ENCODE data around the gene DENND1A.
"Not testable (repeated sequence)": the region's sequence is repeated elsewhere in the genome, so short reads cannot be mapped to it uniquely, and the experiment has no call there.

Gene DENND1A

DNA sequence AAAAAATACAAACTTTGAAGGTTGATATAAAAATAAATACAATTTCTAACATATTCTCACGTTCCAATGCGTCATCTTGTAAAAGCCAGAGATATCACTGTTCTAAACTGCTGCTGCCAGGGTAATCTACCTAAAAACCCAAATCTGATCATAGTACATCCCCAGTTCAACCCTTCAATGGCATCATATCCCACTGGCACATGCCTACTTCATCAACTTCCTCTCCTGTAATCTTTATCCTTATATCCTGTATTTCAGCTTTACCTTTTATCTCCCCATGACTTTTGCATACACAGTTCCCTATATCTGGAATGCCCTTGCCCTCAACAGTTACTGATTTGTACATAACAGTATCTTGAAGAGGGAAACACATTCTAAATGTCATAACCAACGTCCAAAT, 7.5 kb downstream of the DENND1A start:
- DNase-seq (ENCODE audit: low spot score), result no peak

DNA sequence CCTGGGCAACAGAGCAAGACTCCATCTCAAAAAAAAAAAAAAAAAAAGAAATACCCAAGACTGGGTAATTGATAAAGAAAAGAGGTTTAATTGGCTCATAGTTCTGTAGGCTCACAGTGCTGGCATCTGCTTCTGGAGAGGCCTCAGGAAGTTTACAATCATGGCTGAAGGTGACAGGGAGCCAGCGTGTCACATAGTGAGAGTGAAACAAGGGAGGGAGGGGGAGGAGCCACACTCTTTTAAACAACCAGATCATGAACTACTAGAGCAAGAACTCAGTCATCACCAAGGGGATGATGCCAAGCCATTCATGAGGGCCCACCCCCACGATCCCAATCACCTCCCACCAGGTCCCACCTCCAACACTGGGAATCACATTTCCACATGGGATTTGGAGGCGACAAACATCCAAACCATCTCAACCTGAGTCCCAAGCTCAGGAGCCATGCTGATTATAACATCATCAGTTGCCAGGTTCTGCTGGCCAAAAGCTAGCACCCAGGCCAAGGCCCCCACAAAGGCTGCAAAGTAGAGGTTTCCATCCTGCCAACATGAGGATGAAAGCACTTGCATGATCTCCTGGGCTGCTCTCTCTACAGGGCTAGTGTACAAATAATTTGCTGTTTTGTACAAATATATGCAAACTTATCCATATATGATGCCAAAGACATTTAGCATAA, 15.3 kb downstream of the DENND1A start:
- no peak for DNase-seq (ENCODE audit: low spot score)

DNA sequence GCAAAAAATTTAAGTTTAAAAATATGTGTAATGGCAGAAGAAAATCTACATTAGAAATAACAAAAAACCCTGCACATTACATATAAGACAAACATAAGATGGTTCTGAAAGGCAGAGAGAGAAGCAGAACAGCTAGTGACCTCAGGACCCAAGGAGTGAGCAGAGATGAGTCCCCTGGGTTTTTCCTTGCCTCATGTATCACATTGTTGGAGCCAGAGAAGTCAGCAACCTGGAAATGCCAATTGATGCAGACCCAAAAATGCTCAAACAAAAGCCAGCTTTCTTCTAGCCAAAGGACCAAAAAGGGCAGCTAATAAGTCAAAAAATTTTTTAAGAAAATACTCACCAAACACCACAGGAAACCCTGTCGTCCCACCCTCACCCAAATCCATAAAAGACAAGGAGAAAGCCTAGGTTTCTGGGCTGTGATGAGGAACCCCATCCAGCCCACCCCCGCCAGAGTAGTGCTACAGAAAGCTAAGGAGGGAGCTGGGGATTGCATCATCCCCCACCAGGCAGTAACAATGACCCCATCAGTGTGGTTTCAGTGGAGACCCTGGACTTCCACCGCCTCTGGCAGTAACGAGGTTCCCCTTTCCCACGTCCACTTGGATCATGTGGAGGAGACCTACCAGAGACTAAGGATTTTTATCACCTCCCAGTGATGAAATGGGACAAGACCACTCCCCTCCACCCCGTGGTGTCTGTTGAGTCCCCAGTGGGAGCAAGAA, 17.6 kb downstream of the DENND1A start:
- DNase-seq (ENCODE audit: low spot score), result no peak

DNA sequence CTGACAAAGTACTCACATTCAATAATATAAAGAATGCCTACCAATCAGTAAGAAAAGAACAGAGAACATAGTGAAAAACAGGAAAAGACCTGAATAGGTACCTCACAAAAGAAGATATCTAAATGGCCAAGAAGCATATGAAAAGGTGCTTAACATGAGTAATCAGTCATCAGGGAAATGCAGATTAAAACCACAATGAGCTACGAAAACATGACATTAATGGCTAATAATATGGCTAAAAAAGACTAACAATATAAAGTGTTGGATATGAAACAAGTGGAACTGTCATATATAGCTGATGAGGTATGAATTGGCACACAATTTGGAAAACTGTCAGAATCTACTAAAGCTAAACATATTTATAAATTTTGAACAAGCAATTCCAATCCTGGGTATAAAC, 18.9 kb downstream of the DENND1A start:
- DNase-seq (ENCODE audit: low spot score), result no peak

DNA sequence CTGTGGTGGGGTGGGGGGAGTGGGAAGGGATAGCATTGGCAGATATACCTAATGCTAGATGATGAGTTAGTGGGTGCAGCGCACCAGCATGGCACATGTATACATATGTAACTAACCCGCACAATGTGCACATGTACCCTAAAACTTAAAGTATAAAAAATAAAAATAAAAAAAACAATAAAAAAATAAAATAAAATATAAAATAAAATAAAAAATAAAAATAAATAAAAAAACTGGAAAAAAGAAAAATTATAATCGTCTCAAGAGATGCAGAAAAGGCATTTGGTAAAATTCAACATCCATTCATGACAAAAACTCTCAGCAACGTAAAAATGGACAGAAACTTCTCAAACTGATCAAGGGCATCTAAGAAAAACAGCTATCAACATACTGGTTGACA, 20.7 kb downstream of the DENND1A start:
- not testable (repeated sequence) for DNase-seq (ENCODE audit: low spot score)

DNA sequence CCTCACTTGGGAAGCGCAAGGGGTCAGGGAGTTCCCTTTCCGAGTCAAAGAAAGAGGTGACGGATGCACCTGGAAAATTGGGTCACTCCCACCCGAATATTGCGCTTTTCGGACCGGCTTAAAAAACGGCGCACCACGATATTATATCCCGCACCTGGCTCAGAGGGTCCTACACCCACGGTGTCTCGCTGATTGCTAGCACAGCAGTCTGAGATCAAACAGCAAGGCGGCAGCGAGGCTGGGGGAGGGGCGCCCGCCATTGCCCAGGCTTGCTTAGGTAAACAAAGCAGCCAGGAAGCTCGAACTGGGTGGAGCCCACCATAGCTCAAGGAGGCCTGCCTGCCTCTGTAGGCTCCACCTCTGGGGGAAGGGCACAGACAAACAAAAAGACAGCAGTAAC, 26.4 kb downstream of the DENND1A start:
- DNase-seq (ENCODE audit: low spot score), result not testable (repeated sequence)

DNA sequence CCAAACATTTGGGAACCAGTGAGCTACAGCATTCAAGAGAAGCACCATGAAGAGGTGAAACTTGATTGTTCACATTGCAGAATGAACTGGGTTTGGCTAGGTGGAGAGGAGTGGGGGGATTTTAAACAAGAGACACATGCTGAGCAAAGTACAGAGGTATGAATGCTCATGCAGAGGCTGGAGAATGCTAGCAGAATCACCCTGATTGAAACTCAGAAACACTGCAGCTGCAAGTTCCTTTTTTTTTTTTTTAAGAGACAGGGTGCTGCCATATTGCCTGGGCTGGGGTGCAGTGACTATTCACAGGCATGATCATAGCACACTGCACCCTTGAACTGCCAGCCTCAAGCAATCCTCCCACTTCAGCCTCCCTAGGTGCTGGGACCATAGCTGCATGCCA, 35.1 kb downstream of the DENND1A start:
- no peak for DNase-seq (ENCODE audit: low spot score)

DNA sequence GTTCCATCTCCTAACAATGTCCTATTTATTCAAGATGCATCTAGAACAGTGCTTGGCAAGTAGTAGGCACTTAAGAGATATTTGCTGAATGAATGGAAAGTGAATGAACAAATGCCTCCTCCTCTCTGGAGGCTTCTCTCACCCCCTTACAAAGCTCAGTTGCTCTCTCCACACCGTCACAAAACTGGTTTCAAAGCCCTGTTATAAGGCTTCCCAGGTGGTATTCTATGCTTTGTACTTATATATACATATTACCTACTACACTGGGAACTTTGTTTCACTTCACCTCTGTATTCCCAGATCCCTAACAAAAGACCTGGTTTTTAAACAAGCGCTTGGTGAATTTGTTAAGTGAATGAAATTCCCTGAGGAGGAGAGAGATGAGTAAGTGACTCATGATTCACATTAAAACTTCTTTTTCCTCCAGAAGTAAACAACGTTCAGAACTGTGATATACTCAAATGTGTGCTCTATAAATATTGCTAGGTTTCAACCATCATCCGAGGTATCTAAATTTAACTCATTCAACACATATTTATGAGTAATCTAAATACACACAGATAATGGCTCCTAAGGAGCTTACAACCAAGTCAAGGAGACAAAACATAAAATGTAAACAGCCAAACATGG, 36.0 kb downstream of the DENND1A start:
- no peak for DNase-seq (ENCODE audit: low spot score)

DNA sequence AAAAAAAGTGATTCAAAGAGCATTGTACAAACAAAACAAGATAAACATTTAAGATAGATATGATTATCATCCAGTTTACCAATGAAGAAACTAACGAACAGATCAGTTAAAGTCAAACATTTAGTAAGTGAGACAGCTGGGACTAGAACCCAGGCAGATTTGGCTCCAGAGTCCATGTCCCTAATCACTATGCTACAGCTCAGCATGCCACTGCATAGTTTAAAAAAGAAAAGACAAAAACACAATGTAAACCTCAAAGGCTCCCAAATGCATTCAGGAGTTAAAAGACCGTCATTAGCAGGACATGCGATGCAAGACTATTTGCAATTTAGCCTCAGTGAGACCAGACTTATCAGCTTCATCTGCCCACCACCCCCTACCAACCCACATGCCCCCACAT, 36.8 kb downstream of the DENND1A start:
- no peak for DNase-seq (ENCODE audit: low spot score)

DNA sequence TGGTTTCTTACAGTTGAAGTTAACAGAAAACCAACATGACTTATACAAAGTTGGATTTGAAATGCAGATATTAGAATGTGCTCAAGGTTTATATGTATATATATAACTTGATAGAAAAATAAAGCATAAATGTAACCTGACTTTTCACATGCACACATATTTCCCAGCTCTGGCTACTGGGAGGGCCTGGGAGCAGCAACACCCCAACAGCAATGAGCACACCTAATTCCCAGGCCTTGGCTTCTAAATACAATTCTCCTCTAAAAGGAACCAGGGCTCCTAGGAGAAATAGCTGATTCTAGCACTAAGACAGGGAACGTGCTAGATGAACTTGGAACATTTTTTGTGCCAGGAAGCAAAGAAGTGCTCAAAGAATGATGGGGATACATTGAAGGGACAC, 42.1 kb downstream of the DENND1A start:
- no peak for DNase-seq (ENCODE audit: low spot score)

DNA sequence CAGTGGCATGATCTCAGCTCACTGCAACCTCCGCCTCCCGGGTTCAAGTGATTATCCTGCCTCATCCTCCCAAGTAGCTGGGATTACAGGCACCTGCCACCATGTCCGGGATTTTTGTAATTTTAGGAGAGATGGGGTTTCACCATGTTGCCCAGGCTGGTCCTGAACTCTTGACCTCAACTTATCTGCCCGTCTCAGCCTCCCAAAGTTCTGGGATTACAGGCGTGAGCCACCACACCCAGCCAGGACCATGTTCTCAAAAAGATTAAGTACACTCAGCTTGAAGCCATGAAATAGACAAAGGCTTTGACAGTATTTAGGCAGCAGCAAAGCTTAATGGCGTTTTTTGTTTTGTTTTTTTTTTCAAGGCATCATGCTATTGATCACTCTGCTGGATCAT, 44.1 kb downstream of the DENND1A start:
- DNase-seq (ENCODE audit: low spot score), result not testable (repeated sequence)

DNA sequence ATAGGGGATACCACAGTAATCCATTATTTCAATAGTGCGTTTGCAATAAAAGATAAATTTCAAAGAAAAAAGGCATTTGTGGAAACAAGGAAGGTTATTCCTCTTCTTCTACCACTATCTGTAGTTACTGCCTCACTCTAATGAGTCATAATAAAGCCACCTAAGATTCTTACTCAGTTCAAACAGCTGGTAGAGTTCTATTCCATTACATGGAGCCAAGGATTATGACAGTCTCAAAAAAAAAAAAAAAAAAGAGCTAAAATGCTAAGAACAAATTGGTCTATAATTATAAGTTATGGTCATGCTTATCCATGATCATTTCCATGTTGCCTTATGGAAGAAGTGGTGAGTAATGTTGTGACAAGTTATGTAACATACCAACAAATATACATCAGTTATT, 46.3 kb downstream of the DENND1A start:
- no peak for DNase-seq (ENCODE audit: low spot score)

DNA sequence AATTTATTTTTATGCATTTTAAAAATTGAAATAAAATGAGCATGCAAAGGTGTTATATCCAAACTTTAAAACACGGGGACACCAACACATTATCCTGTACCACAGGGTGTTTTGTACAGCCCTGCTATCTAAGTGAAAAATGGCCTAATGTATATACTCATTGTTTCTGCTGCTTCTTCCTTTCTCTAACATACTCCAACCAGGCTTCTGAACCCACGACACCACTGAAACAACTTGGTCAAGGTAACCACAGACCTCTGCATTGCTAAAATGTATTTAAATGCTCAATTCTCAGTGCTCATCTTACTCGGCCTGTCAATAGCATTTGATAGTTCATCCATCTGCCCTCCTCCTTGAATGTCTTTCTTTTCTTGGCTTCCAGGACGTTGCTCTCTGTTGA, 48.3 kb downstream of the DENND1A start:
- no peak for DNase-seq (ENCODE audit: low spot score)

DNA sequence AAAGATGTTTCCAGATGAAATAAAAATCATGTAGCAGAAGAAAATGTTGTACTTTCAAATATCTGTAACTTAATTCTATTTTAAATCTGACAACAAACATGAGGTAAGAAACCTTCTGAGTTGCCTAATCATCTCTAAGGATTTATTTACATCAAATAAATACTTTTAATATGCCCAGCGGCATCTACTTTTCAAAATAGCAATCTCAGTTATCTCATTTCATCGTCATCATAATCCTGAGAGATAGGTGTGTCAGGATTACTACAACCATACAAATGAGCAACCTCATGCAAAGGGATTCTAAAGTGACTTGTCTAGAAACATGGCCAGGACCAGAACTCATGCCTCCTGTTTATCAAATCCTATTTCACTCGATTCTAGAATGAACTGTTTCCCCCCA, 49.5 kb downstream of the DENND1A start:
- DNase-seq (ENCODE audit: low spot score), result no peak

DNA sequence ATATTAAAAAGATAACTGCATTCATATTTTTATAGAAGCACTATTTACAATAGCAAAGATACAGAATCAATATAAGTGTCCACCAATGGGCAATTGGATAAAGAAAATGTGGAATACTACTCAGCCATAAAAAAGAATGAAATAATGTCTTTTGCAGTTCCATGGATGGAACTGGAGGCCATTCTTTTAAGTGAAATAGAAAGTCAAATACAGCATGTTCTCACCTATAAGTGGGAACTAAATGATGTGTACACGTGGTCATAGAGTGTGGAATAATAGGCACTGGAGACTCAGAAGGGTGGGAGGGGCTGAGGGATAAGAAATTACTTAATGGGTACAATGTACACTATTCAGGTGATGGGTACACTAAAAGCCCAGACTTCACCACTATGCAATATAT, 53.2 kb downstream of the DENND1A start:
- no peak for DNase-seq (ENCODE audit: low spot score)

DNA sequence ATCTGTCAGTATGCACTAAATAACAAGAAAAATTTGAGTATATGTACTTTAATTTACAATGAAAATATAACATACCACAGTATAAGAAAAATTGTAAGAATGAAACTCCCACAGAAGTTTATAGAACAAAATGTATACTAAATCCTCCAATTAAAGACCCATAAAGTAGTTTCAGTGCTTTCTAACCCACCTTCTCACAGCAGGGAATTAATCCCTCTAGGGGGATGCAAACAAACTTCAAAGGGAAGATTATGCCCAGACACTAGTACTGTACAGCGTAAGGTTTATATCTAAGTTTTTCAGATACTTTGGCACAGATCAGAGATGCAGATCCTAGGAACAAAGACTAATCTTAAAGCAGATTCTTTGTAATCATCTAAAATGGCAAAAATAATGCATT, 57.2 kb downstream of the DENND1A start:
- no peak for DNase-seq (ENCODE audit: low spot score)

DNA sequence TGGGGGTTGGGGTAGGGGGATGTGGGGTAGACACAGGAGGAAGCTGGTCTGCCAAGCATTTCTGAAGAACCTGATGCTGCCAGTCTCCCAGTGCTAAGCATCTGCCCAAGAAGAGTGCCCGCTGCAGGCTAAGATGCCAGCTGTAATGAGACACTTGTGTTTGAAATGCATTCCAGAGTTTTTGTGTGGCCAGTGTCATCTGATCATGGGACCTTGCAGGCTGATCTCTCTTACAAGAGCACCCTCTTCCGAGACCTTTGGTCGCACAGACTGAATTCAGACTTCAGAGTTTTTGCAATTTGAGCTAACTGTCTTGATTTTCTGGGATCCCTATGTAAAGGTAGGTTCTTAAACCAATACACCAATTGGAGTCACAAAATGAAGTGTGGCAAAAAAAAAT, 58.1 kb downstream of the DENND1A start:
- no peak for DNase-seq (ENCODE audit: low spot score)

DNA sequence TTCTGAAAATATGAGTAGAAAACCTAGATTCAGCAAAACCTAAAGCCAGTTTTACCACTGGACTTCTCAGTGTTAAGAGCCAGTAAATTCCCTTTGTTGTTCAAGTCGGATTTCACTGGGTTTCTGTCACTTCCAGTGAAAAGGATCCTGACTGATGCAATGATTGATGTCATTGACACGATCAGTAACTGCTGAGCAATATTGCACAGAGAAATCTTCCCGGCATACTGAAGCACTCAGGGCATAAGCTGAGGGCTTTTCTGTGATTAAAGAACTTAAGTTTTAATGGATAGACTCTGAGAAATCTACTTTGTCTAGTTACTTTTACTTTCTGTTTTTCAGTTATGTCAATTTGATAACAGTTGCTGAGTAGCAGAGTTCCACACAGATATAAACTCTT, 61.9 kb downstream of the DENND1A start:
- no peak for DNase-seq (ENCODE audit: low spot score)

DNA sequence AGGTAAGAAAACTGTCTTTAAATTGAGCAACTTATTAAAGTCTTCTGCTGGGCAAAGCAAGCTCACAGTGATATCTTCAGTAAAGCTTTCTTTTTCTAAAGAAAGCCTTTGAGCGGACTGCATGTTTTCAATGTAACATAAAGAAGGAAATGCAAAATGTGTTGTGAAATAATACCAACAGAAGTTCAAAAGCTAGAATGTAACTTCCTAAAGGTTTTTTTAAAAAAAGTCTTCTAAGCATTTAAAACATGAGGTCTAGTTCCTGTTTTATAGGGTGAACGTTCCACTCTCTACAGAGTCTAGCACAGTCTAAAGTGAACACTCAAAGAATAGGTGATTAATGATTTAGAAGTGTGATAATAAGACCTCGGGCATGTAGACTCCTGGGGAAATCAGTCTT, 62.9 kb downstream of the DENND1A start:
- DNase-seq (ENCODE audit: low spot score), result no peak

DNA sequence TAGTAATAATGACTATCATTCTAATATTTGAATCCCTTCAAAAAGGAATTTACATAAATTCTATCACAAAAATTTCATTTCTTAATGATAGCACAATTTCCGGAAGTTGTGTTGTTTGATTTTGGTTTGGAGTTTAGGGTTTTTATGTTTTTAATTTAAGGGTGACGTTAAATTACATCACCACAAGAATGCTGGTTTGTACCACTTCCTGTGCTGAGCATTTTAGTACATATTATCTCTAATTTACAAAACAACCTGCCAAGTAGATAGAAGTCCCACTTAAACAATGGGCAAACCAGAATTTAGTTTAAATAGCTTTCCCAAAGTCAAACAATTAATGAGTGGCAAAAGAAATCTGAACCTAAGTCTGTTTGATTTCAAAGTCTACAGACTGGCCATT, 63.4 kb downstream of the DENND1A start:
- no peak for DNase-seq (ENCODE audit: low spot score)

DNA sequence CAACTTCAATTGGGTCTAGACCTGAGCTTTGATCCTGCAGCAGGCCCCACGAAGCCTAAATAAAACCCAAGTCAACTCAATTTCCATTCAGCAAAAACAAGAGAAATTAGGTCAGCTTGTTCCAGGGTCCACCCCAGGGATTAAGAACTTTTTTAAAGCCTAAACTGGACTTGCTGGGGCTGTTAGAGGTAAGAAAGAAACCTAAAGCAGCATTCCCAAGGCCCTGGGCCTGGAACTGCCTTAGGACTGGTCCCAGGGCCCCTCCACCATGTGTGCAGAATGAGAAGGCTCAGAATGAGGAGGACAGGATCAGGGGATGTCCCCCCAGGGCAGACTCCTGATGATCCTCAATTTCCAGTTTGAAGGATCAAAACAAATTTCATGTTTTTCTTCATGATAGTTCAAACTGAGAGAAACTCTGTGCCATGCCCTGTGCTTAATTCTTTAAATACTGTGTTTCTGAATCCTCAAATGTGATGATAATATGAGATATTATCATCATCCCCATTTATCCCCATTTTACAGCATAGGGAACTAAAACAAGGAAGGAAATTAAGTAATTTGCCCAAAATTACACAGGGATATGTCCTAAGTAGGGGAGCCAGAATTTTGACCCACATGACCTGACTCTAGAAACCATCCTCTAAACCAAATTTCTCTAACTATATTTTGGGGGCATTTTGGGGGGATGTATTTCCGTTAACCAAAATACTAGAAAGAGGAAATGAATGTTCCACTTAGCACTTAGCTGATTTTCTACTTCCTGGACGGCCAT, 64.5 kb downstream of the DENND1A start:
- DNase-seq (ENCODE audit: low spot score), result no peak

DNA sequence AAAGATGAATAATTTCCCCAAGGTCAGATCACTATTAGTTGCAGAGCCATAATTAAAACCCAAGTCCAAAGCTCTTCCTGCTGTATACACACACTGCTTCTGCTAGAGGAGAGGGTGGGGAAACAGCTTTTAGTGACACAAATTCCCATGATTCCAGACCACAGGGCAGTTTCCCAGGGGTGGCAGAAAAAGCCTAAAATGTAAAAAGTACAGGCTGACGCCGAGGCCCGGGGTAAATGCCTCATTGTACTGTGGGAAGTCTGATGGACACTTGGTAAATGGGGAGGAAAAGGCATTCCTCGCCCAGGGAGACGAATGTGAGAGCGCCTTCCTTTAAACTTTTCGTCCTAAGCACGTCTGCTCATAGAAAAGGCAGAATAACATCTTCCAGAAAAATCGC, 65.7 kb downstream of the DENND1A start:
- DNase-seq (ENCODE audit: low spot score), result no peak

Measured in CD4-positive, alpha-beta T cell treated with Interleukin-6 at 100 ng/mL for 8 hours (primary cell).